Naive thymus-derived CD8-positive, alpha-beta T cell (primary cell): ENCODE data around the gene NKX6-1. TPM values are rescaled to one million over a fixed set of nuclear protein-coding genes. Genes with fewer than 3 reads are reported as not detected.

Source experiments
- ATAC-seq, 2 donors: fragments of 150-1000 bp; cut with Tn5 transposase in 1 of 2; sonication (Bioruptor Pico), chemical (Tn5 transposase) in 1 of 2; 1 replicate in 1 of 2; 2 replicates in 1 of 2; pipeline ENCODE4 v1.10.0; 2021; ENCODE audit warnings: mild to moderate bottlenecking in 2 of 2, moderate library complexity in 2 of 2
- POLR2A ChIA-PET: fragments of 350-600 bp; sonication (Branson Sonifier 250); formaldehyde crosslinking; loops from one replicate; lab custom pipeline; 2021; ENCODE audit warnings: antibody characterized with exemption; lab: Charles Lee
- DNase-seq, 10 donors: peaks; one replicate each; pipeline versions ENCODE4 v3.0.0 to v3.0.0-alpha.2; 2020 to 2022
- H3K27ac Mint-ChIP-seq, 10 donors: one replicate each; pipeline ENCODE4 v1.8.0; 2020 to 2022; ENCODE audit warnings: mild to moderate bottlenecking in 10 of 10, mixed read lengths in 10 of 10, moderate library complexity in 4 of 10, inconsistent platforms in 1 of 10
- H3K27me3 Mint-ChIP-seq, 5 donors: one replicate each; pipeline ENCODE4 v1.8.0; 2021 to 2022; ENCODE audit warnings: mixed read lengths in 5 of 5
- H3K36me3 Mint-ChIP-seq, 3 donors: one replicate each; pipeline ENCODE4 v1.8.0; 2020 to 2022; ENCODE audit warnings: mixed read lengths in 3 of 3, mild to moderate bottlenecking in 2 of 3, inconsistent platforms in 1 of 3
- H3K4me1 Mint-ChIP-seq, 4 donors: one replicate each; pipeline ENCODE4 v1.8.0; 2021 to 2022; ENCODE audit warnings: mixed read lengths in 4 of 4
- H3K4me3 Mint-ChIP-seq, 10 donors: one replicate each; pipeline ENCODE4 v1.8.0; 2020 to 2022; ENCODE audit warnings: mild to moderate bottlenecking in 10 of 10, mixed read lengths in 10 of 10, moderate library complexity in 6 of 10, inconsistent platforms in 1 of 10
- H3K9me3 Mint-ChIP-seq, 9 donors: one replicate each; pipeline ENCODE4 v1.8.0; 2020 to 2022; ENCODE audit warnings: mixed read lengths in 9 of 9, mild to moderate bottlenecking in 3 of 9, inconsistent platforms in 1 of 9, moderate library complexity in 1 of 9
- polyA plus RNA-seq, 3 donors: library from polyadenylated mRNA; unstranded; fragments of 300-500 nt; fragmentation: Illumina TruSeq; gene quantifications; one replicate each; pipeline ENCODE4 v1.2.3, GENCODE V29; 2021
- total RNA-seq, 8 experiments: library from RNA in 2 of 8; stranded (reverse) in 2 of 8; gene quantifications; one replicate each; pipeline ENCODE4 v1.2.3 and lab custom pipeline; 2021 to 2026

The NKX6-1 gene
- total and polyA plus RNA-seq, 5 experiments from 2014 or later = not detected

DNA sequence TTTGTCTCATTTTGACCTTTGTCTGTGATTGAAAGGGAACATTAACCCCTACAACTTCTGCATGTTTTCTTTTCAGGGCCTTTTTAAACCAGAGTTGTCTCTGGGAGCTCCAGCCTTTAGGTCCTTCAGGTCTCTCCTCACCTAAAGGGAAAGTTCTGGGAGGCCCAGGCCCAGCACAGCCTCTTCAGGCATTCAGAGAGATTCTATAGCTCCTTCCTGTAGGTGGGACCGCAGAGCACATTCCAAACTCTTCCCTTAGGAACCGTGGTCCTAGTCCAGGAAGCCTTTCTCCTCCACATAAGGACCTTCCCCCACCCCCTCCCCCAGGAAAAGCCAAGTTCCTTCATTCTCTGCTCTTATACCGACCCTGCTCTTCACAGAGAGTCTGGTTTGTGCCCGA lies 14.9 kb downstream of the NKX6-1 start:
- Mint-ChIP-seq H3K36me3 (peaks cover 2 to 6% (median 3%) of the 10 kb centered on the region in 3 donors), H3K27ac (no peak overlapping the region), H3K4me1 (peaks cover 4 to 25% (median 15%) of the 10 kb centered on the region in 4 donors), H3K9me3 (peaks cover 0 to 25% (median 7%) of the 10 kb centered on the region in 9 donors), H3K27me3 (peaks cover 60 to 99% (median 76%) of the 10 kb centered on the region in 5 donors), H3K4me3 (peak overlapping the region in 4 of 10 donors; percentile 12 to 27 (median 22))
- POLR2A ChIA-PET = no interaction called here
- no peak for DNase-seq
- no peak for ATAC-seq

GRCh38 chr4:84483688-84484087 lies 15.4 kb downstream of the NKX6-1 start:
- Mint-ChIP-seq H3K4me1 (peaks cover 4 to 25% (median 15%) of the 10 kb centered on the region in 4 donors), H3K27me3 (peaks cover 61 to 99% (median 75%) of the 10 kb centered on the region in 5 donors), H3K9me3 (peaks cover 0 to 25% (median 7%) of the 10 kb centered on the region in 9 donors), H3K36me3 (peaks cover 2 to 6% (median 3%) of the 10 kb centered on the region in 3 donors), H3K4me3 (peak overlapping the region in 3 of 10 donors; percentile 12 to 38 (median 19)), H3K27ac (no peak overlapping the region)
- POLR2A ChIA-PET = no interaction called here
- no peak for DNase-seq
- no peak for ATAC-seq

GRCh38 chr4:84482564-84483563 lies 16.2 kb downstream of the NKX6-1 start:
- Mint-ChIP-seq H3K9me3 (peaks cover 0 to 23% (median 7%) of the 10 kb centered on the region in 9 donors), H3K4me1 (peaks cover 4 to 25% (median 15%) of the 10 kb centered on the region in 4 donors), H3K36me3 (peaks cover 2 to 6% (median 3%) of the 10 kb centered on the region in 3 donors), H3K27me3 (peaks cover 65 to 99% (median 74%) of the 10 kb centered on the region in 5 donors), H3K27ac (no peak overlapping the region), H3K4me3 (peak overlapping the region in 3 of 10 donors; percentile 38 to 56 (median 42))
- POLR2A ChIA-PET = no interaction called here
- DNase-seq (no peak), ATAC-seq (no peak)

- H3K4me1 Mint-ChIP-seq = peaks cover 4 to 25% (median 15%) of the 10 kb centered on the region in 4 donors
- no peak for DNase-seq
- ATAC-seq = no peak
- peaks cover 61 to 89% (median 72%) of the 10 kb centered on the region in 5 donors for H3K27me3 Mint-ChIP-seq
- peak overlapping the region in 6 of 10 donors; percentile 51 to 82 (median 60) for H3K4me3 Mint-ChIP-seq
- H3K27ac Mint-ChIP-seq = peak overlapping the region in 1 of 10 donors; percentile 83
- POLR2A ChIA-PET = no interaction called here
- peaks cover 2 to 6% (median 3%) of the 10 kb centered on the region in 3 donors for H3K36me3 Mint-ChIP-seq
- peaks cover 0 to 20% (median 7%) of the 10 kb centered on the region in 9 donors for H3K9me3 Mint-ChIP-seq
These were observed 17.2 kb downstream of the NKX6-1 start for GRCh38 chr4:84481860-84482245.

- H3K9me3 Mint-ChIP-seq = peaks cover 0 to 20% (median 7%) of the 10 kb centered on the region in 9 donors
- POLR2A ChIA-PET = no interaction called here
- peaks cover 60 to 84% (median 69%) of the 10 kb centered on the region in 5 donors for H3K27me3 Mint-ChIP-seq
- peak overlapping the region in 9 of 10 donors; percentile 7 to 60 (median 46) for H3K4me3 Mint-ChIP-seq
- H3K4me1 Mint-ChIP-seq = peaks cover 4 to 25% (median 15%) of the 10 kb centered on the region in 4 donors
- H3K27ac Mint-ChIP-seq = no peak overlapping the region
- DNase-seq = no peak
- no peak for ATAC-seq
- peaks cover 2 to 6% (median 3%) of the 10 kb centered on the region in 3 donors for H3K36me3 Mint-ChIP-seq
These were observed 17.8 kb downstream of the NKX6-1 start for GRCh38 chr4:84481077-84481859.

DNA sequence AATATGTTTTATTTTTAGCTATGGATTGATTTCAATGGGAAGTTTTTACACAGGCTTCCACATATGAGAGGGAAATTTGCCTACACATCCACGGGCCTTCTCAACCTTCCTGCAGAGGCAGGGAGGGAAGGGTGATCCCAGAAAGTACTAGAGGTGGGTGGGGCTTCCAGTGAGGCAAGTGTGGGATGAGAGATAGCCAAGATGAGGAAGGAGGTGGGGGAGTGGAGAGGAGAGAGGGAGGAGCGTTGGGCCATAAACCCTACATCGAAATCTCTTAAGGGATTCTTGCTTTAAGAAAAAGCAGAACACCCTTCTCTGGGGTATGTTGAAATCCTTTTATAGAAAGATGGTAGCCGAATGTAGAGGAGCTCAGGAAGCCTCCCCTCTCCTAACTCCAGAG lies 19.0 kb downstream of the NKX6-1 start:
- POLR2A ChIA-PET = no interaction called here
- Mint-ChIP-seq H3K9me3 (peaks cover 0 to 16% (median 7%) of the 10 kb centered on the region in 9 donors), H3K36me3 (peaks cover 2 to 6% (median 3%) of the 10 kb centered on the region in 3 donors), H3K4me1 (peaks cover 4 to 25% (median 15%) of the 10 kb centered on the region in 4 donors), H3K27ac (peak overlapping the region in 1 of 10 donors; percentile 62), H3K4me3 (peak overlapping the region in 1 of 10 donors; percentile 12), H3K27me3 (peaks cover 54 to 72% (median 63%) of the 10 kb centered on the region in 5 donors)
- ATAC-seq (no peak), DNase-seq (no peak)

- Mint-ChIP-seq H3K36me3 (peaks cover 2 to 6% (median 3%) of the 10 kb centered on the region in 3 donors), H3K27me3 (peaks cover 51 to 70% (median 63%) of the 10 kb centered on the region in 5 donors), H3K9me3 (peaks cover 0 to 16% (median 7%) of the 10 kb centered on the region in 9 donors), H3K4me3 (peak overlapping the region in 1 of 10 donors; percentile 12), H3K27ac (peak overlapping the region in 1 of 10 donors; percentile 62), H3K4me1 (peaks cover 4 to 25% (median 15%) of the 10 kb centered on the region in 4 donors)
- POLR2A ChIA-PET = no interaction called here
- DNase-seq (no peak), ATAC-seq (no peak)
These were observed 19.4 kb downstream of the NKX6-1 start for GRCh38 chr4:84479663-84480062.

GRCh38 chr4:84477738-84478137 lies 21.4 kb downstream of the NKX6-1 start:
- peaks cover 49 to 69% (median 59%) of the 10 kb centered on the region in 5 donors for H3K27me3 Mint-ChIP-seq
- peaks cover 2 to 16% (median 13%) of the 10 kb centered on the region in 4 donors for H3K4me1 Mint-ChIP-seq
- peaks cover 0 to 6% (median 2%) of the 10 kb centered on the region in 3 donors for H3K36me3 Mint-ChIP-seq
- H3K4me3 Mint-ChIP-seq = no peak overlapping the region
- POLR2A ChIA-PET = no interaction called here
- DNase-seq (no peak), ATAC-seq (no peak)
- H3K9me3 Mint-ChIP-seq = peaks cover 0 to 11% (median 7%) of the 10 kb centered on the region in 9 donors
- H3K27ac Mint-ChIP-seq = no peak overlapping the region

DNA sequence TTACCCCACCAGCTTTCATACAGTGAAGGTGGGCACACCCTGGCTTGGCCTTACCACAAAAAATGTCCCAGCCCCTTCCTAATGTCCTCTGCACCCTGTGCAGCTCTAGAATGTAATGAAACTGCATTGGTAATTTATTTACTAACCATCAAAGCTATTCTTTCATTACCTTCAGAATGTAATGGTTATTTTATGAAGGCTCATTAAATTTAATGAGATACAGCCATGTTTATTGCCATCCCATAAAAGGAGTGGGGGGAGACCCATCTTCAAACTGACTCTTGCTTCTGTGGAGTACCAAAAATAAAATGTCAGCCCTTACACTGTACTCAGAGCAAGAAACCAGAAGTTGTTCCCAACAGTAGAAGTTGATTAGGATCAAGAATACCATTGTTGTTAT lies 25.0 kb downstream of the NKX6-1 start:
- H3K4me3 Mint-ChIP-seq = no peak overlapping the region
- DNase-seq (no peak), ATAC-seq (no peak)
- H3K27ac Mint-ChIP-seq = no peak overlapping the region
- H3K4me1 Mint-ChIP-seq = no peaks in the 10 kb centered on the region
- peaks cover 22 to 36% (median 29%) of the 10 kb centered on the region in 5 donors for H3K27me3 Mint-ChIP-seq
- H3K36me3 Mint-ChIP-seq = no peaks in the 10 kb centered on the region
- no peaks in the 10 kb centered on the region for H3K9me3 Mint-ChIP-seq
- POLR2A ChIA-PET = no interaction called here

DNA sequence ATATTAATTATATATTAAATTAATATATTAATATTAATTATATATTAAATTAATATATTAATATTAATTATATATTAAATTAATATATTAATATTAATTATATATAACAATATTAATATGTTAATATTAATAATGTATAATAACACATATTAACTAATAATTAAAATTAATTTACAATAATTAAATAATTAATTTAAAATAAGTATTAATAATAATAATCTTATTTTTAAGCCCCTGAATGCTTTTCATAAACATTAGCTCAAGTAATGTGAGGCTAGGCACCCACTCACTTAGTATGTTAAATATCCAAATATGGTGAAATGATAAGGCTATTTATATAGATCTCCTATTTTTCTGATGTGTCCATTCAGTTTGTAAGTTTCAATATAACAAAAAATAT lies 26.9 kb downstream of the NKX6-1 start:
- POLR2A ChIA-PET = no interaction called here
- Mint-ChIP-seq H3K27me3 (peaks cover 20 to 36% (median 23%) of the 10 kb centered on the region in 5 donors), H3K4me3 (no peak overlapping the region), H3K4me1 (no peaks in the 10 kb centered on the region), H3K9me3 (no peaks in the 10 kb centered on the region), H3K36me3 (no peaks in the 10 kb centered on the region), H3K27ac (no peak overlapping the region)
- no peak for ATAC-seq
- no peak for DNase-seq

- Mint-ChIP-seq H3K4me1 (no peaks in the 10 kb centered on the region), H3K36me3 (no peaks in the 10 kb centered on the region), H3K27ac (no peak overlapping the region), H3K4me3 (no peak overlapping the region), H3K9me3 (no peaks in the 10 kb centered on the region), H3K27me3 (peaks cover 16 to 45% (median 20%) of the 10 kb centered on the region in 5 donors)
- POLR2A ChIA-PET = no interaction called here
- ATAC-seq = no peak
- DNase-seq = no peak
These were observed 28.8 kb downstream of the NKX6-1 start for GRCh38 chr4:84470204-84470785.

GRCh38 chr4:84467601-84468000 lies 31.5 kb downstream of the NKX6-1 start:
- DNase-seq = no peak
- H3K27ac Mint-ChIP-seq = no peak overlapping the region
- no peaks in the 10 kb centered on the region for H3K36me3 Mint-ChIP-seq
- no peak for ATAC-seq
- POLR2A ChIA-PET = no interaction called here
- H3K9me3 Mint-ChIP-seq = peaks cover 0 to 8% (median 0%) of the 10 kb centered on the region in 9 donors
- peaks cover 8 to 24% (median 9%) of the 10 kb centered on the region in 5 donors for H3K27me3 Mint-ChIP-seq
- H3K4me3 Mint-ChIP-seq = no peak overlapping the region
- no peaks in the 10 kb centered on the region for H3K4me1 Mint-ChIP-seq
